SK-N-SH (cell line): ENCODE results near the gene KLC1.

ENCODE experiments used
- CHD2 ChIP-seq: fragments of 150-350 bp; IDR thresholded peaks from 2 replicates; pipeline ENCODE4 v1.6.1; 2018; ENCODE audit warnings: low read length; ENCODE audit not compliant: partially characterized antibody
- CTCF ChIP-seq: fragments of 200-600 bp; sonication (generic); IDR thresholded peaks from 2 replicates; pipeline ENCODE4 v1.6.1; 2017; ENCODE audit warnings: antibody characterized with exemption, mild to moderate bottlenecking, moderate library complexity
- EP300 ChIP-seq, 2 experiments: IDR thresholded peaks; 2 replicates each; pipeline versions ENCODE4 v1.4.0 to v1.6.1; 2012; ENCODE audit warnings: borderline replicate concordance in 1 of 2, low read depth in 1 of 2, low read length in 1 of 2
- FOSL2 ChIP-seq: IDR thresholded peaks from 2 replicates; pipeline ENCODE4 v1.4.0; 2012; ENCODE audit warnings: low read depth, mild to moderate bottlenecking, moderate library complexity, borderline replicate concordance
- GABPA ChIP-seq: IDR thresholded peaks from 2 replicates; pipeline ENCODE4 v1.4.0; 2012; ENCODE audit warnings: low read depth, mild to moderate bottlenecking
- GATA2 ChIP-seq: sonication (generic); formaldehyde crosslinking; IDR thresholded peaks from 2 replicates; pipeline ENCODE4 v1.5.0; 2020; ENCODE audit warnings: mild to moderate bottlenecking, missing genetic modification reagents
- MAX ChIP-seq: IDR thresholded peaks from 2 replicates; pipeline ENCODE4 v1.4.0; 2012; ENCODE audit warnings: low read depth
- RCOR1 ChIP-seq: fragments of 150-350 bp; IDR thresholded peaks from 2 replicates; pipeline ENCODE4 v1.6.1; 2017; ENCODE audit warnings: antibody characterized with exemption, low read length
- RFX5 ChIP-seq: IDR thresholded peaks from 2 replicates; pipeline ENCODE4 v1.6.1; 2012; ENCODE audit warnings: mild to moderate bottlenecking, improper control_type of control experiment, low read length
- SIN3A ChIP-seq: IDR thresholded peaks from 2 replicates; pipeline ENCODE4 v1.6.1; 2012; ENCODE audit warnings: low read depth, mild to moderate bottlenecking, low read length, moderate library complexity, borderline replicate concordance
- TEAD4 ChIP-seq: IDR thresholded peaks from 2 replicates; pipeline ENCODE4 v1.4.0; 2012; ENCODE audit warnings: mild to moderate bottlenecking, borderline replicate concordance; ENCODE audit not compliant: insufficient read depth
- TF ChIP-seq, protein P1 (sequence below): IDR thresholded peaks from 2 replicates; pipeline ENCODE4 v1.6.1; 2012; ENCODE audit warnings: mild to moderate bottlenecking, low read depth, low read length, moderate library complexity
- TF ChIP-seq, protein P2 (sequence below): fragments of 150-350 bp; IDR thresholded peaks from 2 replicates; pipeline ENCODE4 v1.6.1; 2017; ENCODE audit warnings: antibody characterized with exemption, low read length, low read depth, borderline replicate concordance
- TF ChIP-seq, protein P3 (sequence below): IDR thresholded peaks from 2 replicates; pipeline ENCODE4 v1.4.0; 2012; ENCODE audit warnings: low read depth, borderline replicate concordance

DNA sequence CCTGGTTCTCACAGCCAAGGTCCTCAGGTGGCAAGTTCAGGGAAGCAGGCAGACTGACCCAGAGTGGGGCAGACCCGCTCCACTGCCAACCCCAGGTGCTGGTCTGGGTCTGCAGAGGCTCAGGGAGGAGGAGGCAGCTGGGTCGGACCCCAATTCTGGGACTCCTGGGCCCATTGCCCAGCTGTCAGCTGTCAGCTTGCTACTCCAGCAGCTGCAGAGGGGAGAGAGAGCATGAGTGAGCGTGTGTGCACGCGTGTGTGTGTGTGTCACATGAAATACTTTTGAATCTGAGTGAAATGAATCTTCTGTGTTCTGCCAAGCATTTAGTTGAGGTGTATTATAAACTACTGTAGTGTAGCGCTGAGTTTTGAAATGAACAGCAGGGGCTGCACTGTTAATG lies 55.5 kb downstream of the KLC1 start:
- TF ChIP-seq, protein P1, sequence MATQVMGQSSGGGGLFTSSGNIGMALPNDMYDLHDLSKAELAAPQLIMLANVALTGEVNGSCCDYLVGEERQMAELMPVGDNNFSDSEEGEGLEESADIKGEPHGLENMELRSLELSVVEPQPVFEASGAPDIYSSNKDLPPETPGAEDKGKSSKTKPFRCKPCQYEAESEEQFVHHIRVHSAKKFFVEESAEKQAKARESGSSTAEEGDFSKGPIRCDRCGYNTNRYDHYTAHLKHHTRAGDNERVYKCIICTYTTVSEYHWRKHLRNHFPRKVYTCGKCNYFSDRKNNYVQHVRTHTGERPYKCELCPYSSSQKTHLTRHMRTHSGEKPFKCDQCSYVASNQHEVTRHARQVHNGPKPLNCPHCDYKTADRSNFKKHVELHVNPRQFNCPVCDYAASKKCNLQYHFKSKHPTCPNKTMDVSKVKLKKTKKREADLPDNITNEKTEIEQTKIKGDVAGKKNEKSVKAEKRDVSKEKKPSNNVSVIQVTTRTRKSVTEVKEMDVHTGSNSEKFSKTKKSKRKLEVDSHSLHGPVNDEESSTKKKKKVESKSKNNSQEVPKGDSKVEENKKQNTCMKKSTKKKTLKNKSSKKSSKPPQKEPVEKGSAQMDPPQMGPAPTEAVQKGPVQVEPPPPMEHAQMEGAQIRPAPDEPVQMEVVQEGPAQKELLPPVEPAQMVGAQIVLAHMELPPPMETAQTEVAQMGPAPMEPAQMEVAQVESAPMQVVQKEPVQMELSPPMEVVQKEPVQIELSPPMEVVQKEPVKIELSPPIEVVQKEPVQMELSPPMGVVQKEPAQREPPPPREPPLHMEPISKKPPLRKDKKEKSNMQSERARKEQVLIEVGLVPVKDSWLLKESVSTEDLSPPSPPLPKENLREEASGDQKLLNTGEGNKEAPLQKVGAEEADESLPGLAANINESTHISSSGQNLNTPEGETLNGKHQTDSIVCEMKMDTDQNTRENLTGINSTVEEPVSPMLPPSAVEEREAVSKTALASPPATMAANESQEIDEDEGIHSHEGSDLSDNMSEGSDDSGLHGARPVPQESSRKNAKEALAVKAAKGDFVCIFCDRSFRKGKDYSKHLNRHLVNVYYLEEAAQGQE, result no peak
- TF ChIP-seq CTCF, result no peak
- TF ChIP-seq MAX, result no peak
- TF ChIP-seq RCOR1, result no peak
- TF ChIP-seq EP300 (IDR thresholded peaks at IDR 0.05; ENCODE audit: borderline replicate concordance in 1 of 2, low read depth in 1 of 2, low read length in 1 of 2), result no peak
- TF ChIP-seq RFX5, result no peak
- TF ChIP-seq, protein P2, sequence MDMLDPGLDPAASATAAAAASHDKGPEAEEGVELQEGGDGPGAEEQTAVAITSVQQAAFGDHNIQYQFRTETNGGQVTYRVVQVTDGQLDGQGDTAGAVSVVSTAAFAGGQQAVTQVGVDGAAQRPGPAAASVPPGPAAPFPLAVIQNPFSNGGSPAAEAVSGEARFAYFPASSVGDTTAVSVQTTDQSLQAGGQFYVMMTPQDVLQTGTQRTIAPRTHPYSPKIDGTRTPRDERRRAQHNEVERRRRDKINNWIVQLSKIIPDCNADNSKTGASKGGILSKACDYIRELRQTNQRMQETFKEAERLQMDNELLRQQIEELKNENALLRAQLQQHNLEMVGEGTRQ, result no peak
- TF ChIP-seq CHD2, result no peak
- no peak for TF ChIP-seq TEAD4
- TF ChIP-seq GABPA, result no peak
- TF ChIP-seq SIN3A, result no peak
- no peak for TF ChIP-seq FOSL2
- TF ChIP-seq, protein P3, sequence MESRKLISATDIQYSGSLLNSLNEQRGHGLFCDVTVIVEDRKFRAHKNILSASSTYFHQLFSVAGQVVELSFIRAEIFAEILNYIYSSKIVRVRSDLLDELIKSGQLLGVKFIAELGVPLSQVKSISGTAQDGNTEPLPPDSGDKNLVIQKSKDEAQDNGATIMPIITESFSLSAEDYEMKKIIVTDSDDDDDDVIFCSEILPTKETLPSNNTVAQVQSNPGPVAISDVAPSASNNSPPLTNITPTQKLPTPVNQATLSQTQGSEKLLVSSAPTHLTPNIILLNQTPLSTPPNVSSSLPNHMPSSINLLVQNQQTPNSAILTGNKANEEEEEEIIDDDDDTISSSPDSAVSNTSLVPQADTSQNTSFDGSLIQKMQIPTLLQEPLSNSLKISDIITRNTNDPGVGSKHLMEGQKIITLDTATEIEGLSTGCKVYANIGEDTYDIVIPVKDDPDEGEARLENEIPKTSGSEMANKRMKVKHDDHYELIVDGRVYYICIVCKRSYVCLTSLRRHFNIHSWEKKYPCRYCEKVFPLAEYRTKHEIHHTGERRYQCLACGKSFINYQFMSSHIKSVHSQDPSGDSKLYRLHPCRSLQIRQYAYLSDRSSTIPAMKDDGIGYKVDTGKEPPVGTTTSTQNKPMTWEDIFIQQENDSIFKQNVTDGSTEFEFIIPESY, result no peak
- TF ChIP-seq GATA2 (CRISPR knock-in tag), result no peak
